GM12878 (cell line): ENCODE measurements around the gene SHISA6.

Source experiments
- BRCA1 ChIP-seq: IDR thresholded peaks from 2 replicates; pipeline ENCODE4 v1.6.1; 2011; ENCODE audit warnings: low read depth, low read length, improper control_type of control experiment
- CREM ChIP-seq: IDR thresholded peaks from 2 replicates; pipeline ENCODE4 v1.6.1; 2014; ENCODE audit warnings: antibody characterized with exemption, low read depth
- CTCF ChIP-seq, 3 experiments: IDR thresholded peaks in 2 of 3; conservative IDR thresholded peaks in 1 of 3; 2 replicates each; pipeline ENCODE4 v1.5.1; 2011; ENCODE audit warnings: low read depth in 3 of 3, low read length in 3 of 3, mild to moderate bottlenecking in 3 of 3, control low read depth in 2 of 3, moderate library complexity in 2 of 3, inconsistent platforms in 1 of 3, mixed read lengths in 1 of 3; ENCODE audit not compliant: control insufficient read depth in 2 of 3, insufficient read depth in 1 of 3; ENCODE audit errors: extremely low read depth in 1 of 3
- ELK1 ChIP-seq: IDR thresholded peaks from 2 replicates; pipeline ENCODE4 v1.6.1; 2012; ENCODE audit warnings: low read depth, low read length, improper control_type of control experiment
- ESRRA ChIP-seq: IDR thresholded peaks from 2 replicates; pipeline ENCODE4 v1.6.1; 2012; ENCODE audit warnings: mild to moderate bottlenecking, low read length, improper control_type of control experiment
- EZH2 ChIP-seq: IDR thresholded peaks from 2 replicates; pipeline ENCODE4 v1.6.1; 2012; ENCODE audit warnings: low read depth, mild to moderate bottlenecking, control low read depth, inconsistent platforms, low read length, borderline replicate concordance; ENCODE audit not compliant: control insufficient read depth
- POLR2A ChIP-seq: IDR thresholded peaks from 2 replicates; pipeline ENCODE4 v1.6.1; 2011; ENCODE audit warnings: low read depth, mild to moderate bottlenecking, low read length
- SMC3 ChIP-seq: IDR thresholded peaks from 2 replicates; pipeline ENCODE4 v1.6.1; 2011; ENCODE audit warnings: low read length, improper control_type of control experiment, borderline replicate concordance
- SPI1 ChIP-seq: IDR thresholded peaks from 2 replicates; pipeline ENCODE4 v1.6.1; 2011; ENCODE audit warnings: low read depth, mild to moderate bottlenecking, low read length, moderate library complexity, borderline replicate concordance; ENCODE audit not compliant: insufficient read depth
- YY1 ChIP-seq: IDR thresholded peaks from 2 replicates; pipeline ENCODE4 v1.6.1; 2011; ENCODE audit warnings: low read depth, mild to moderate bottlenecking, low read length
- TF ChIP-seq, protein P1 (sequence below): fragments of 450-650 bp; IDR thresholded peaks from 2 replicates; pipeline ENCODE4 v1.6.1; 2017; ENCODE audit warnings: mild to moderate bottlenecking, low read depth, inconsistent platforms; ENCODE audit not compliant: poor library complexity, severe bottlenecking
- TF ChIP-seq, protein P2 (sequence below): fragments of 450-650 bp; IDR thresholded peaks from 2 replicates; pipeline ENCODE4 v1.6.1; 2017; ENCODE audit warnings: antibody characterized with exemption, mild to moderate bottlenecking, moderate library complexity

- TF ChIP-seq SPI1: no peak
- TF ChIP-seq POLR2A: no peak
- no peak for TF ChIP-seq SMC3
- TF ChIP-seq, protein P1, sequence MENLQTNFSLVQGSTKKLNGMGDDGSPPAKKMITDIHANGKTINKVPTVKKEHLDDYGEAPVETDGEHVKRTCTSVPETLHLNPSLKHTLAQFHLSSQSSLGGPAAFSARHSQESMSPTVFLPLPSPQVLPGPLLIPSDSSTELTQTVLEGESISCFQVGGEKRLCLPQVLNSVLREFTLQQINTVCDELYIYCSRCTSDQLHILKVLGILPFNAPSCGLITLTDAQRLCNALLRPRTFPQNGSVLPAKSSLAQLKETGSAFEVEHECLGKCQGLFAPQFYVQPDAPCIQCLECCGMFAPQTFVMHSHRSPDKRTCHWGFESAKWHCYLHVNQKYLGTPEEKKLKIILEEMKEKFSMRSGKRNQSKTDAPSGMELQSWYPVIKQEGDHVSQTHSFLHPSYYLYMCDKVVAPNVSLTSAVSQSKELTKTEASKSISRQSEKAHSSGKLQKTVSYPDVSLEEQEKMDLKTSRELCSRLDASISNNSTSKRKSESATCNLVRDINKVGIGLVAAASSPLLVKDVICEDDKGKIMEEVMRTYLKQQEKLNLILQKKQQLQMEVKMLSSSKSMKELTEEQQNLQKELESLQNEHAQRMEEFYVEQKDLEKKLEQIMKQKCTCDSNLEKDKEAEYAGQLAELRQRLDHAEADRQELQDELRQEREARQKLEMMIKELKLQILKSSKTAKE: no peak
- TF ChIP-seq YY1: no peak
- TF ChIP-seq CTCF (IDR thresholded peaks at IDR 0.05 in 2 of 3, conservative IDR thresholded peaks at IDR 0.05 in 1 of 3; ENCODE audit: control insufficient read depth in 2 of 3, extremely low read depth in 1 of 3, insufficient read depth in 1 of 3, low read depth in 3 of 3, low read length in 3 of 3): no peak
- no peak for TF ChIP-seq BRCA1
- no peak for TF ChIP-seq ELK1
- TF ChIP-seq, protein P2, sequence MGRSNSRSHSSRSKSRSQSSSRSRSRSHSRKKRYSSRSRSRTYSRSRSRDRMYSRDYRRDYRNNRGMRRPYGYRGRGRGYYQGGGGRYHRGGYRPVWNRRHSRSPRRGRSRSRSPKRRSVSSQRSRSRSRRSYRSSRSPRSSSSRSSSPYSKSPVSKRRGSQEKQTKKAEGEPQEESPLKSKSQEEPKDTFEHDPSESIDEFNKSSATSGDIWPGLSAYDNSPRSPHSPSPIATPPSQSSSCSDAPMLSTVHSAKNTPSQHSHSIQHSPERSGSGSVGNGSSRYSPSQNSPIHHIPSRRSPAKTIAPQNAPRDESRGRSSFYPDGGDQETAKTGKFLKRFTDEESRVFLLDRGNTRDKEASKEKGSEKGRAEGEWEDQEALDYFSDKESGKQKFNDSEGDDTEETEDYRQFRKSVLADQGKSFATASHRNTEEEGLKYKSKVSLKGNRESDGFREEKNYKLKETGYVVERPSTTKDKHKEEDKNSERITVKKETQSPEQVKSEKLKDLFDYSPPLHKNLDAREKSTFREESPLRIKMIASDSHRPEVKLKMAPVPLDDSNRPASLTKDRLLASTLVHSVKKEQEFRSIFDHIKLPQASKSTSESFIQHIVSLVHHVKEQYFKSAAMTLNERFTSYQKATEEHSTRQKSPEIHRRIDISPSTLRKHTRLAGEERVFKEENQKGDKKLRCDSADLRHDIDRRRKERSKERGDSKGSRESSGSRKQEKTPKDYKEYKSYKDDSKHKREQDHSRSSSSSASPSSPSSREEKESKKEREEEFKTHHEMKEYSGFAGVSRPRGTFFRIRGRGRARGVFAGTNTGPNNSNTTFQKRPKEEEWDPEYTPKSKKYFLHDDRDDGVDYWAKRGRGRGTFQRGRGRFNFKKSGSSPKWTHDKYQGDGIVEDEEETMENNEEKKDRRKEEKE: no peak
- TF ChIP-seq CREM: no peak
- TF ChIP-seq EZH2: no peak
- no peak for TF ChIP-seq ESRRA
Observed at GRCh38 chr17:11340803-11341202, 99.8 kb downstream of the SHISA6 start.
